SK-N-SH (cell line): ENCODE measurements around the gene OR2M4.

Experiments used
- CTCF ChIP-seq: fragments of 200-600 bp; sonication (generic); IDR thresholded peaks from 2 replicates; pipeline ENCODE4 v1.6.1; 2017; ENCODE audit warnings: antibody characterized with exemption, mild to moderate bottlenecking, moderate library complexity
- ELF1 ChIP-seq: IDR thresholded peaks from 2 replicates; pipeline ENCODE4 v1.4.0; 2012

- TF ChIP-seq ELF1 = no peak
- TF ChIP-seq CTCF = no peak
These were observed at the start of gene OR2M4 for GRCh38 chr1:248231117-248231516.
